Measurements from ENCODE around the gene PACSIN3.

PACSIN3 gene

DNA sequence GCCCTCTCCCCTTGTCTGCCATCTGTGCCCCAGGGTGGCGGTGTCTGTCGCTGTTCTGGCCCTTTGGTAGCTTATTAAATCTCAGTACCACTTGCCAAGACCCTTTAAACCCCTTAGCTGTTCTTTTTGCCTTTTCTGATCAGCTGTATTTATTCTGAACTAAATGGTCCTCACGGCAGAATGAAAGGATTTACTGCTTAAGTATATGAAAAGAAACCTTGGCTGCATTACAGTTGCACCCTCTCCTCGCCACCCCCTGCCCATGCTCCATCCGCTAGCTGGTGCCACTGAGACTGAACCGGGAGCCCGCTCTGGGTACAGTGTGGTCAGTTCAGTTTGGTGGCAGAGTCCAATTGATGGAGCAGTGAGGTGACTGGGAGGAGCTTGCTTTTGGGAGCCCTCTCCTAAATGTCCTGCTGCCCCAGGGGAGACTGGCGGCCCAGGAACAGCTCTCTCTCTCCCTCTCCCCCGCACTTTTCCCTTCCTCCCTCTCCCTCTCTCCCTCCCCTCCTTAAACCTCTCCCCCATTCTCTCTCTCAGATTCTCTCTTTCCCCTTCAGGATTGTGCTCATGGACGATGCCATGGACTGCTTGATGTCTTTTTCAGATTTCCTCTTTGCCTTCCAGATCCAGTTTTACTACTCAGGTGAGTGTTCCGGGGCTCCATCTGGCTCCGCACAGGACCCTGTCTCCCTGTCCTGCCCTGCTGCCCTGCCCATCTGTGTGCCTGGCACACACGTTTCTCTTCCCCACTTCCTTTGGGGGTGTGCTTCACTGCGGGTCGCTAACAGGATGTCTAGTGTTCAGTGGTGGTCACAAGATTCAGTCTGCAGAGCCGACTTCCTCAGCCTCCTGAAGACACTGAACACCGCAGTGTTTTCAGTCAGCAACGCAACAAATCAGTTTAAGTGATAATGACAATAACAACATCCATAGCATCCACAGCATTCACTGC, 31.3 kb downstream of the PACSIN3 start:
- no peak for DNase-seq (ENCODE audit: low read depth in 2 of 3, low spot score in 2 of 3)

DNA sequence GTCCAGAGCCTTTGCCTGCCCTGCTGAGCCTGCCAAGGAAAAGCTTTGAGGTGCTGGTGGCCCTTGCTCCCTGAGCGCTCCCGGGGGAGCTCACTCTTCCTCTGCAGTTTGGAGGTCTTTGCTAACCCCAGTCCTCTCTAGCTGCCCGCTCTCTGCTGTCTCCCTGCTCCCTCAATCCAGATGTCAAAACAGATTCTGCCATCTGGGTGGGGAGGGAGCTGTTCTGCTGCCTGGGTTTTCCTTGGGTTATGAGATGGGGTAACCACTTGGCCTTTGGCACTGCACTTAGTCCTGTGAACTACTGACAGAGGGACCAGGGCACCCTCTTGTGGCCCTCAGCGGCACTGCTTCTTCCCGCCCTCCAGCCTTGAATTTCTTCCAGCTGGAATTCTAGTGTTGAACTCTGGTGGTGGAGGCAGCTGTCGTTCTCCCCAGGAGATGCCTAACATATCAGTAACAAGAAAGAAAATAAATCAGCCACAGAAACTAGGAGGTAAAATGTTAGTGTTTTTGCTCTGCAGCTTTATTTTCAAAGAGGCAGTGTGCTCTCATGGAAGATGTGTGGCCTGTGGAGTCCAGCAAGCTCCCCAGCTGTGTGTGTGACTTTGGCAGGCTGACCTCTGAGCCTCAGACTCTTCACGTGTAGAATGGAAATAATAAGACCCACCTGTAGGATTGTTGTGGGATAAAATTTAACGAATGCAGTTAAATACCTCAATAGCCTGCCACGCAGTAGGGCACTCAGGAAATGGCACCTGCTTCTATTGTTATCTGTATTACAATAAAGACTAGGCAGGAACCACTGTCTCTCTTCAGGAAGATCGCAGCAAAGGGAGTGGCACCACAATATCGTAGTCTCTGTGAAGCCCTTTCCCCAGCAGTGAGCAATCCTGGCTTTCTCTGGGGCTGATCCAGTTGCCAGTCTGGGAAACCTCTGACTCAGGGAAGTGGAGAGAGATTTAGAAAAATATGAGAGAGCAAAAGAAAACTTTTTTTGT, 33.0 kb downstream of the PACSIN3 start:
- no peak for DNase-seq (ENCODE audit: low read depth in 2 of 3, low spot score in 2 of 3)

DNA sequence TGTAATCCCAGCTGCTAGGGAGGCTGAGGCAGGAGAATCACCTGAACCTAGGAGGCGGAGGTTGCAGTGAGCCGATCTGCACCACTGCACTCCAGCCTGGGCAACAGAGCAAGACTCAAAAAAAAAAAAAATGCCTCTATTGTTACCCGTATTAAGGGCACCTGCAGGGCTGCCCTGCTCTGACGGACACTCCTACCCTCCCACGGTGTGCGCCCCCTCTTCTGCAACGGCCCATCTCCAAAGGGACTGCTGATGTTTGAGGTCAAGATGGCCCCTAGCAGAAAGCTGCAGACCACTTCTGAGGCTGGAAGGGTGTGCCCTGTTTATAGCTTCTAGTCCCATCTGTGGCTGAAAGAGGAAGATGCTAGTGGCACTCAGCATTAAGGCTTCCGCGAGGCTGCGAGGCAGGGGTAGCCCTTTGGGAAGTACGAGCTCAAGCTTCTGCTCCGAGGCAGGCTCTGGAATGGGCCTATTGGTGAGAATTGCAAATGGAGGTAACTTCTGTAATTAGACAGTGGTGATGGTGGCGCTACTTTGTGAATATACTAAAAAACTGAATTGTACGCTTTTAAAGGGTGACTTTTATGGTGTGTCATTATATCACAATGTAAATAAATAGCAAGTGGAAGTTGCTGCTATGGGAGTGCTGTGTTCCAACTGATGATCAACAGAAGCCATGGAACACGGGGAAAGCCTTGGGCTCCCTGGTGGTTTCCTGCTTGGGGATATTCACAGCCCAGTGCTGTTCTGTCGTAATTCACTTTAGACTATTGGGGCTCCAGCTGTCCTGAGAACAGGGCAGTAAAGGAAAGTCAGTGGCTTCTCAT, 33.9 kb downstream of the PACSIN3 start:
- DNase-seq (ENCODE audit: low read depth in 2 of 3, low spot score in 2 of 3): no peak

DNA sequence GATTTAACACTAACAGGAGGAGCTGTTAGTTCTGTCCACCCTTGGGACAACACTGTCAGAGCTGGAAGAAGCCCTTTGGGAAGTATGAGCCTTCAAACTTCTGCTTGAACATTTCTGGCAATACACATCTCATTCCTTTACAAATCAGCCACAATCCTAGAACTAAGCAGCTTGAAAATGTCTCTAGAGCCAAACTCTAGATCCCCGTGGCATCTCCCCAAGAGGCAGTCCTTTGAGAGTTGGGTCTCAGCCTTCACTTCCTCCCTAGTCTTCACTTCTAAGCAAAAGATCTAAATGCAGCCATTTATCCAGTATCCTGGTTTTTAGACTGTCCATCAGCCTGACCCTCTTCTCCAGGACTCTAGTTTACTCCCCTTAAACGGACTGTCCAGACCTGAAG, 36.5 kb downstream of the PACSIN3 start:
- no peak for DNase-seq (ENCODE audit: low read depth in 2 of 3, low spot score in 2 of 3)

DNA sequence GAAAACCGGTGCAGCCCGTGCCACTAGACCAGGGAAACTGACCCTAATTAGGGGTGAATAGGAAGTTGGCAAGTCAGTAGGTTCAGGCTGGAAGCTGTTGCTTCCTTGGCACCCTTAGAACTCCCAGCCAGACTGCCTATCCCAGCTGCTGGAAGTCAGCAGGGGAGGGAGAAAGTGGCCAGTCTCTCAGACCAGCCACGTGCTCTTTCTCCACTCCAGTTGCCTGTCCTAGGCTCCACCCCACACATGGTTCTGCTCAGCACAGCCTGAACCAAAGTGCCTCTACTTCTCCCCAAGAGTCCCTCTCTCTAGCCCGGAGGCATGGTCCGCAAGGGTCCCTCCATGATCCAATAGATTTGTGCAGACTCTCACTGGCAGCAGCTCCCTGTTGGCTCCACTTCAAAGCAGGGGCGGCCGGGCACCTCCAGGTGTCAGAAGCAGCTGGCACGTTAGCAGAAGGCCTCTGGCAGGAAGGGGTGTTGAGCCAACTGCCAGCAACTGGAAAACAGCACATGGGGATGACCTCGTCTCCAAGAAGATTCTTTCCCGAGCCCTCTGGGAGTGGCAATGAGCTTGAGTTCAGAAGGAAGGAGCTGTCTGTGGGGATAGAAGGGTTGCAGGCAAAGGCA, 37.2 kb downstream of the PACSIN3 start:
- DNase-seq (ENCODE audit: low read depth in 2 of 3, low spot score in 2 of 3): no peak

DNA sequence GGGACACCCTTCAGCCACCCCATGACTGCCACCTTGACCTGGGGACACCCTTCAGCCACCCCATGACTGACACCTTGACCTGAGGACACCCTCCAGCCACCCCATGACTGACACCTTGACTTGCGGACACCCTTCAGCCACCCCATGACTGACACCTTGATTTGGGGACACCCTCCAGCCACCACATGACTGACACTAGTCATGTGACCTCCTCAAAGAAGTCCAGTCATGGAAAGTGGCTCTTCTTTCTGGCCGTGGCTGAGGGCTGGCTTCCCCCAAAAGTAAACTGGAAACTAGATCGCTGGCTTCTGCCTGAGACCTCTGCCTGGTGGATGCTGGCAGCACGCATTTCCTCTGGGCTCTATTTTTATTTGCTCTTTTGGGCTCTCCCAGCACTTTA, 38.0 kb downstream of the PACSIN3 start:
- DNase-seq (ENCODE audit: low read depth in 2 of 3, low spot score in 2 of 3): no peak

DNA sequence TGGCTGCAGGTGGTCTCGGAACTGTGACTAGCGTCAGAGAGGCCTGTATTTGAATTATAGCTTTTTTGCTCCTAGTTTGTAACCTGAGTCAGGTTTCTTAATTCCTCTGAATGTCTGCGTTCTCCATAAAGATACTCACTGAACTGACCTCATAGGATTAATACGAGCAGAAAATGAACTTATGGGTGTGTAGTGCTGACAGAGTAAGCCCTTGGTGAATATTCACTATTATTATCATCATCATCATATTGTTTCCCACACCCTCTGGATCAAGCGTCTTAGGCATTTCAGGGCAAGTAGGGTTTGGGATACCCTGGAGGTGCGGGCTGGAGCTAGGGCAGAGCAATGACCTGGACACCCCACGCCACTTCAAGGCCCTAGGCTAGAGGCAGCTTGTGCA, 38.6 kb downstream of the PACSIN3 start:
- no peak for DNase-seq (ENCODE audit: low read depth in 2 of 3, low spot score in 2 of 3)

DNA sequence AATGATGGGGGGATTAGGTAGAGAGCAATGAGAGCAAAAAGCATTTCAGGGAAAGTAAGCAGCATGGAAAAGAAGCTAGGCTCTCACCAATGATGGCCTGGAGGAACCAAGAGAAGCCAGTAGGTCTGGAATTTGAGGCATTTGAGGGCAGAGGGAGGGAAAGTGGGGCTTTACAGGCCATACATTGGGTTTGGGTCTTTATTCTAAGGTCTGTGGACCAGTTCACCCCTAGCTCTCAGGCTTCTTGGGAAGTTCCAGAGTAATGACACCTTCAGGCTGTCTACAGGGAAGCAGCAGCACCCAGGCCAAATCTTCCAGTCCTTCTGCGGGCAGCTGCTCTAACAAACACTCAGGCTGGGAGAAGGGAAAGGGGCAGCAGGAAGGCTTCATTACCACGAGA, 39.0 kb downstream of the PACSIN3 start:
- DNase-seq (ENCODE audit: low read depth in 2 of 3, low spot score in 2 of 3): no peak

DNA sequence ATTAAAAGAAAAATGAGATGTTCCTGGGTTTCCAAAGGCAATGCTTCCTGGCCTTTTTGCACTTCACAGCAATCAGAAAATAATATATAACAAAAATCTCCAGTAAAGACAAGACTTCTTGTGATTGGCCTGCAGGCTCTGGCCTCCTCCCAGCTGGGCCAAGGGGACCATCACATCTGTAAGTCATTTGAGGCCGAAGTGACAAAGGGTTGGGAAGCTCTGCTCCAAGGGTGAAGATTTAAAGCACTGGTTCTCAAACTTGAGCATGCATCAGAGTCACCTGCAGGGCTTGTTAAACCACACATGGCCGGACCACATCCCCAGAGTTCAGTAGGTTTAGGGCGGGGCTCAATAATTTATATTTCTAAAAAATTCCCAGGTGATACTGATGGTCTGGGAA, 41.7 kb downstream of the PACSIN3 start:
- DNase-seq (ENCODE audit: low read depth in 2 of 3, low spot score in 2 of 3): no peak

DNA sequence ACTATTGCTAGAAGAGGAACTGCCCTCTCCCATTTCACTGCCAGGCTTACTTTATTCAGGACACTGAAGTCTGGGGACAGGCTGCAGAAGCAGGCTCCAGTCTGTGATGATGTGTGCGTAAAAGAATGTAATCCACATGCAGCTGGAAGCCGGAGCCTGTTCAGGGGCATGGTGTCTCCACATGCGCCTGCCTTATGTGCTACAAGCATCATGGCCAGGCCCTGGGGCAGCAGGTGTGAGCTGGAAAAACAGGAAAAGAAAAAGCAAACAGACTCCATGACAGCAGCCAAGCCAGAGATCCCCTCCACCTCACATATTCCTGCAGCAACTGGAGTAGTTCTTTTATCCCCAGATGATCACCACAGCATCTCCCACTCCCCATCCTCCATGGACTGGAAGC, 42.9 kb downstream of the PACSIN3 start:
- DNase-seq (ENCODE audit: low read depth in 2 of 3, low spot score in 2 of 3): no peak

DNA sequence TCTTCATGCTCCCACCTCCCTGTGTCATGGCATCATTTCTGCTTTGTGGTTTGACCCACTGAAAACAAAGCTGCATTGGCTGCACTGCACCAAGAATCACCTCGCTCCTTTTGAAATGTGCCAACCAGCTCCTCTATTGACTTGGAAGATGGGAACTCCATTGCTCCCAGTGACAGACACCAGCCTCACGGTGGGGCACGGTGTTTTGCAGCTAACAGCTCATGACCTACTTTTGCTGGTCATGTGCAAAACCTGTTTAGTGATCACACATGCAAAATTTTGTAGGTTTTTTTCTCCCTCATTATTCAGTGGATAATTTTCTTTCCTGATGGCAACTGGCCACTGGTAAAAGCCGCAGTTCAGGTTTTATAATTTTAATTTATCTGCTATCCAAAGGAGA, 46.4 kb downstream of the PACSIN3 start:
- DNase-seq (ENCODE audit: low read depth in 2 of 3, low spot score in 2 of 3): no peak

DNA sequence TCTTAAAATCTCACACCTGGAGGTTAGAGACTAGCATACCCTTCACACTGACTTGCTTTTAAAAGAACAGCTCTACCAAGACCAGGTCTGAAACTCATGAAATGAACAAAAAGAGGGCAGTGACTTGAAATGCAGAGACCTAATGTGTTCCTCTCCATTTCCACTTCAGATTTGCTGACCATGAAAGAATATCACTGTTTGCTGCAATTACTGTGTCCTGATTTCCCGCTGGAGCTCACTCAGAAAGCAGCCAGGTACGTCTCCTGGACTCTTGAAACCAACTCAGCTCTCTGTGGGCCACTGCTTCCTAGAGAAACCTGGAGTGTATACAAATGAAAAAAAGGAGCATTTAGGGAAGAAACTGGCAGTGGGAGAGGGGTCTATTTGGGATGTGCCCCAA, 48.8 kb downstream of the PACSIN3 start:
- DNase-seq (ENCODE audit: low read depth in 2 of 3, low spot score in 2 of 3): no peak

DNA sequence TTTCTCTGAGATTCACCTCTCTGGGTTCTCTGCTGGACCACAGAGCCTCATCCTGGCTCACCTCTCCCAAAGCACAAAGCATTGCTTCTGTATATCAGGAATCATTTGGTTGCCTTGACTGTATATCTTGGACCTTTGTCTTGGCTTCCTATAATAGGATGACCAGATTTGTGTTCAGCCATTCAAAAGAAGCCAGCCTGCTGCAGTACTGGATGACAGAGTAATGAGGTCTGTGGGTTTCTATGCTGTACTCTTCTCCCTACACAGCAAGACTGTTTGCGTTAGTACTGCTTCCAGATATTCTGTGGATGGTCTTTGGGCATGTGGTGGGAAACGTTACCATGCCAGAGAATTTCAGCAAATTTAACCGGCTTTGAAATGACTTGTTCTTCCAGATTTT, 49.3 kb downstream of the PACSIN3 start:
- DNase-seq (ENCODE audit: low read depth in 2 of 3, low spot score in 2 of 3): no peak

DNA sequence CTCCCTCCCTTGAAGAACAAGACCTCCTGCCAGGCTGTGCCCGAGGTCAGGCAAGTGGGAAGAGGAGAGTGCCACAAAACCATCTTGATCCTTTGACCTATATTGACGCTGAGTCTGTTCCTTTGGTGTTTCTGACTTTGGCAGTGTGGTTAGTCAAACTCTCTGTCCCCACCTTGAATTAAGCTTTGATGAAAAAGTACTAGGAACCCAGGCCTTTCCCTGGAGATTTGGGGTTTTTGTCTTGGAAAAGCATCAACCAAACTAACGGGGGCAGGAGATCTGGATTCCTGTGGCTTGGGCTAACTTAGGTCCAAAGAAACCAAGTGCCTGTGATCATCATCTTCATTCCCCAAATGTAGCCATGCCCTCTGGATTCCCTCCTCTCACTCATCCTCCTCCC, 49.9 kb downstream of the PACSIN3 start:
- no peak for DNase-seq (ENCODE audit: low read depth in 2 of 3, low spot score in 2 of 3)

DNA sequence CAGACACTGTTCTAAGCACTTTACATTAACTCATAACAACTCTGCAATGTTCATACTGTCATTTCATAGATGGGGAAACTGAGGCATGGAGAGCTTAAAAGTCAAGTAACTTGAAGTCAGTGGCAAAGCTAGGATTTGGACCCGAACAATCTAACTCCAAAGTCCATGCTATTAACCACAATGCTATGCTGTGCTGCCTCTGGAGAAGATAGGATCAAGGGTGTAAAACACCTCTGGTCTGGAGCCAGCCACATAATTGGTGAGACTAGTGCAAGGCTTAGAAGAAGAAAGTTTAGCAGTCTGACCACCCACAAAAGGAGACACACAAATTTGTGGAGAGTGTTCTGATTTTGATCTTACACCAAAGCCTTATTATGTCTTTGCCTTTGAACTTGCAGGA, 53.3 kb downstream of the PACSIN3 start:
- DNase-seq (ENCODE audit: low read depth in 2 of 3, low spot score in 2 of 3): no peak

DNA sequence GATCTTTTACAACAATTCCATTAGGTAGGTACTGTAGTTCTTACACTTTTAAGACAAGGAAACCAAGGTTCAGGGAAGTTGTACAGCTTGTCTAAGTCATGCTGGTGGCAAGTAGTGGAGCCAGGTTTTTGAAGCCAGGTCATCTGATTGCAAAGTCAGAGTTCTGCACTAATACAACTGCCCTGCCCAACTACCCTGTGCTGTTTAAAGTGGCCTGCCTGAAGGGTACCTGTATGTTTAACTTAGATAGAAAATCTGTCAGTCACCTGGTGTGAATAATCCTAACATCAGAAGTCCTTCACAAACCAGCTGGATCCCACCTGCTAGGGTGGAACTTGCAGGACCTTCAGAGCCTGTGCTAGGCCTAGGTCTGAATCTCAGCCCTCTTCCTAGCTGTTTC, 53.7 kb downstream of the PACSIN3 start:
- DNase-seq (ENCODE audit: low read depth in 2 of 3, low spot score in 2 of 3): no peak

DNA sequence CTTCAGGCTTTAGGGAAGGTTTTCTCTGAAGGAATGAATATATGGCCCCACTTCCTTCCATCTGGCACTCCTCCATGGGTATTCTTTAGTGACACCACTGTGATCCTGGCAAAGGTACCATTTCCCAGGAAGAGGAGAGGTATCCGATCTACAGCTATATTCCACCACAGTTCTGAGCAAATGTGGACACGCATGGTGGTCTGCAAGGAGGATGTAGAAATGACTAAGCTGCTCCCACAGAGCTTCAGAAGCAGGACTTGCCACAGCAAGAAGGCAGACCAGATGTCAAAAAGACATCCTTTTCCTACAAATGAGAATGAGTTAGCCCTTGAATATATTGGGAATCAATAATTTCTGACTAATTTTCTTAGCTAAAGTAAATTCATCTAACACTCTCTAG, 55.1 kb downstream of the PACSIN3 start:
- DNase-seq (ENCODE audit: low read depth in 2 of 3, low spot score in 2 of 3): no peak

DNA sequence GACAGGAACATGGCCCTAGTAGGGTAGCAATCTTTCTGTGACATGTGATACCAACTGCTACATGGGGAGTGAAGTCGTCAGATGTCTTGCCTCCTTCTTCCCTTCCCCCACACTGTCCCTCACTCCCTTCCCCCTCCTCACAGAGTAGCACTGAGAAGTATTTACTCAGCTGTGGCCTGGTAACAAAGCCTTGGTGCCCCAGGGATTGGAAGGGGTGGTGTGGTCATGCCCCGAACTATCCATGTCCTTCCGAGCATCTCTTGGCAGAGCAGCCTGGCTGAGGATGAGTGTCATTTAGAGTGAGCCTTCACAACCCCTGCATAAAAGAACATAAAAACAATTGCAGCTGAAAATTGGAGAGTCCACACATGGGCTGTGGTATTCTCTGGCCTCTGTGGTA, 55.7 kb downstream of the PACSIN3 start:
- no peak for DNase-seq (ENCODE audit: low read depth in 2 of 3, low spot score in 2 of 3)
